Tibial nerve (tissue), 4 donors: ENCODE data around the gene NELL1. TPM values are rescaled to one million over a fixed set of nuclear protein-coding genes. Genes with fewer than 3 reads are reported as not detected.

Source experiments
- DNase-seq, 2 donors: peaks; one replicate each; pipeline ENCODE4 v3.0.0-alpha.2; 2019; ENCODE audit warnings: low spot score in 2 of 2
- H3K27ac ChIP-seq, 4 donors: fragments of 200-600 bp; sonication (generic) in 3 of 4; one replicate each; pipeline ENCODE4 v1.5.1; 2017 to 2019; ENCODE audit warnings: mild to moderate bottlenecking in 1 of 4
- H3K27me3 ChIP-seq, 2 donors: fragments of 200-600 bp; sonication (generic) in 1 of 2; one replicate each; pipeline versions ENCODE4 v1.5.1 to v1.6.0; 2017 to 2019
- H3K36me3 ChIP-seq, 3 donors: fragments of 200-600 bp; sonication (generic); one replicate each; pipeline ENCODE4 v1.5.1; 2018 to 2019
- H3K4me1 ChIP-seq, 4 donors: fragments of 200-600 bp; sonication (generic) in 3 of 4; one replicate each; pipeline ENCODE4 v1.5.1; 2017 to 2019
- H3K4me3 ChIP-seq, 4 donors: fragments of 200-600 bp; sonication (generic) in 3 of 4; one replicate each; pipeline ENCODE4 v1.5.1; 2017 to 2019; ENCODE audit warnings: mild to moderate bottlenecking in 1 of 4, moderate library complexity in 1 of 4
- H3K9me3 ChIP-seq, 4 donors: fragments of 200-600 bp; sonication (generic) in 3 of 4; one replicate each; pipeline ENCODE4 v1.5.1; 2017 to 2019
- EP300 ChIP-seq, 2 donors: sonication (generic); formaldehyde crosslinking; IDR thresholded peaks; one replicate each; pipeline ENCODE4 v1.6.1; 2017; ENCODE audit warnings: antibody characterized with exemption in 2 of 2, mild to moderate bottlenecking in 1 of 2
- POLR2A ChIP-seq, 2 donors: fragments of 450-650 bp; IDR thresholded peaks; one replicate each; pipeline ENCODE4 v1.6.1; 2017; ENCODE audit warnings: antibody characterized with exemption in 2 of 2, mild to moderate bottlenecking in 2 of 2, moderate library complexity in 2 of 2
- WGBS, 2 donors: methylation state at CpG; one replicate each; pipeline ENCODE4 v1.1.5; 2018; 5-methylcytosine and 5-hydroxymethylcytosine counted together
- total RNA-seq, 4 donors: library from RNA; depleted of rRNA; stranded (reverse); fragments of >200 nt; gene quantifications; one replicate each; pipeline ENCODE4 v1.1.0, GENCODE V29; 2016
- TF ChIP-seq, protein P1 (sequence below), 5 experiments: fragments of 200-600 bp in 3 of 5; fragments of 450-650 bp in 2 of 5; sonication (generic) in 3 of 5; IDR thresholded peaks; one replicate each; pipeline ENCODE4 v1.5.1; 2016 to 2019; ENCODE audit warnings: antibody characterized with exemption in 5 of 5, mild to moderate bottlenecking in 3 of 5, moderate library complexity in 2 of 5

NELL1 gene
- total RNA-seq, 4 donors from 2014 or later: not detected

DNA sequence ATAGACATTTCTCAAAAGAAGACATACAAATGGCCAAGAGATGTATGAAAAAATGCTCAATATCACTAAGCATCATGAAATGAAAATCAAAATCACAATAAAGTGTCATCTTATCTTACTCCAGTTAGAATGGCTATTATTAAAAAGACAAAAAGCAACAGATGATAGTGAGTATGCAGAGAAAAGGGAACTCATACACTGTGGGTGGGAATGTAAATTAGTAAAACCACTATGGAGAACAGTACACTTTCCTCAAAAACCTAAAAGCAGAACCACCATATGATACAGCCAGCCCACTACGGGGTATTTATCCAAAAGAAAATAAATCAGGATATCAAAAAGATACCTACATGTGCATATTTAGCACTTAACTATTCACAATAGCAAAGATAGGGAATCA, 823.5 kb downstream of the NELL1 start:
- Histone ChIP-seq H3K9me3 (peaks cover 0 to 15% (median 0%) of the 10 kb centered on the region in 4 donors), H3K27me3 (no peaks in the 10 kb centered on the region), H3K4me1 (no peaks in the 10 kb centered on the region), H3K36me3 (no peaks in the 10 kb centered on the region), H3K4me3 (no peak overlapping the region), H3K27ac (no peak overlapping the region)
- DNase-seq: no peak
- TF ChIP-seq POLR2A (IDR thresholded peaks at IDR 0.05): no peak
- TF ChIP-seq, protein P1, sequence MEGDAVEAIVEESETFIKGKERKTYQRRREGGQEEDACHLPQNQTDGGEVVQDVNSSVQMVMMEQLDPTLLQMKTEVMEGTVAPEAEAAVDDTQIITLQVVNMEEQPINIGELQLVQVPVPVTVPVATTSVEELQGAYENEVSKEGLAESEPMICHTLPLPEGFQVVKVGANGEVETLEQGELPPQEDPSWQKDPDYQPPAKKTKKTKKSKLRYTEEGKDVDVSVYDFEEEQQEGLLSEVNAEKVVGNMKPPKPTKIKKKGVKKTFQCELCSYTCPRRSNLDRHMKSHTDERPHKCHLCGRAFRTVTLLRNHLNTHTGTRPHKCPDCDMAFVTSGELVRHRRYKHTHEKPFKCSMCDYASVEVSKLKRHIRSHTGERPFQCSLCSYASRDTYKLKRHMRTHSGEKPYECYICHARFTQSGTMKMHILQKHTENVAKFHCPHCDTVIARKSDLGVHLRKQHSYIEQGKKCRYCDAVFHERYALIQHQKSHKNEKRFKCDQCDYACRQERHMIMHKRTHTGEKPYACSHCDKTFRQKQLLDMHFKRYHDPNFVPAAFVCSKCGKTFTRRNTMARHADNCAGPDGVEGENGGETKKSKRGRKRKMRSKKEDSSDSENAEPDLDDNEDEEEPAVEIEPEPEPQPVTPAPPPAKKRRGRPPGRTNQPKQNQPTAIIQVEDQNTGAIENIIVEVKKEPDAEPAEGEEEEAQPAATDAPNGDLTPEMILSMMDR (IDR thresholded peaks at IDR 0.05): no peak
- no peak for TF ChIP-seq EP300 (IDR thresholded peaks at IDR 0.05)
- WGBS, 2 donors: 71 to 86% methylated on average over 1 of the region's 1 CpG

DNA sequence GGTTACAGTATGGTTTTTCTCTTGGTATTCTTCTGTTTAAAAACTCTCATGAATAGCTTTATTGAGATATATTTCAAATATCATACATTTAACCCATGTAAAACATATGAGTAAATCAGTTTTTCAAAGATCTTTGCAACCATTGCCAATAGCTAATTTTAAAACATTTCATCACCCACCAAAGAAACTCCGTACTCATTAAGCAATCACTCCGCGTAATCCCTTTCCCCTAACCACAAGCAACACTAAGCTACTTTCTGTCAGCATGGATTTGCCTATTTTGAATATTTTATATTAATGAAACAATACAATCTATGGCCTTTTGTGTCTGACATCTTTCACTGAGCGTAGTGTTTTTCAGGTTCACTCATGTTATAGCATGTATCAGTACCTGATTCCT, 825.6 kb downstream of the NELL1 start:
- no peak for DNase-seq
- Histone ChIP-seq H3K9me3 (peaks cover 0 to 13% (median 0%) of the 10 kb centered on the region in 4 donors), H3K27ac (no peak overlapping the region), H3K27me3 (no peaks in the 10 kb centered on the region), H3K36me3 (no peaks in the 10 kb centered on the region), H3K4me3 (no peak overlapping the region), H3K4me1 (no peaks in the 10 kb centered on the region)
- 86 to 92% methylated on average over 4 of the region's 4 CpGs for WGBS, 2 donors
- TF ChIP-seq POLR2A (IDR thresholded peaks at IDR 0.05): no peak
- no peak for TF ChIP-seq EP300 (IDR thresholded peaks at IDR 0.05)
- TF ChIP-seq, protein P1 (IDR thresholded peaks at IDR 0.05): no peak

DNA sequence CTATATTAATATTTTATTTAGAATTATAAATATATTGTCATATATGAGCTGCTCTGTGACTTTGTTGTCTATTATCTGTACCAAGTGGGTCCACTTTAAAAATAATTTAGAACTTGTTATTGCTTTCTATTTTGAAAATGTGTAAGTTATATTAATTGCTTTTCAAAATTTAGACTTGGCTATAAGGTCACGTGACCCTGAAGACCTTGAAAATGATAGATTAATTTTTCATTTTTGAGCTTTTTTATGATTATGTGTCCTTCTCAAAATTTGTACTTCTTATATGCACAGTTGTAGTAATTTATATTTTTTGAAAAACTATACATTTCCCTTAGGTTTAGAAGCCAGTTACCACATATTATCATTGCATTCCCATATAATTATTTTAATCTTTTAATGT, 826.5 kb downstream of the NELL1 start:
- H3K36me3 ChIP-seq: no peaks in the 10 kb centered on the region
- peaks cover 0 to 6% (median 0%) of the 10 kb centered on the region in 4 donors for H3K9me3 ChIP-seq
- H3K4me1 ChIP-seq: no peaks in the 10 kb centered on the region
- no peak overlapping the region for H3K4me3 ChIP-seq
- 93 to 97% methylated on average over 1 of the region's 1 CpG for WGBS, 2 donors
- no peaks in the 10 kb centered on the region for H3K27me3 ChIP-seq
- no peak overlapping the region for H3K27ac ChIP-seq
- TF ChIP-seq POLR2A (IDR thresholded peaks at IDR 0.05): no peak
- TF ChIP-seq EP300 (IDR thresholded peaks at IDR 0.05): no peak
- TF ChIP-seq, protein P1 (IDR thresholded peaks at IDR 0.05): no peak
- no peak for DNase-seq

DNA sequence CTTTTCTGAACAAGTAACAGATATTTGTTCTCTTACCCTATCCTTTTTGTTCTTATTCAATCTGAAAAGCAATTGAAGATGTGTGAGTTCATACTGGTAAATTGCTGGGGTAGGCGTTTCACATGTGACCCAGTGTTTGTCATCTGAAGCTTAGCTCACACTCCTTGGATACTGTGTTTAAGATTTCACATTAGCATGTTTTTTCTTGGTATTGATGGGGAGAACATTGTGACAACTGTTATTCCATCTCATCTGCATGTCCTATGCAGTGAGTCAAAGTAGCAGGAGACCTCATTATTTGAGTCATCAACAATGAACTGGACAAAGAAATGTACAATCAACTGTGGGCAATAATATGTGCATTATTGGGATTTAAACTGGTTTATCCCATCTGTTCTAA, 831.9 kb downstream of the NELL1 start:
- no peak for DNase-seq
- Histone ChIP-seq H3K4me3 (no peak overlapping the region), H3K9me3 (no peaks in the 10 kb centered on the region), H3K27ac (no peak overlapping the region), H3K36me3 (no peaks in the 10 kb centered on the region), H3K27me3 (no peaks in the 10 kb centered on the region), H3K4me1 (no peaks in the 10 kb centered on the region)
- TF ChIP-seq POLR2A (IDR thresholded peaks at IDR 0.05): no peak
- TF ChIP-seq EP300 (IDR thresholded peaks at IDR 0.05): no peak
- TF ChIP-seq, protein P1 (IDR thresholded peaks at IDR 0.05): no peak
- whole genome bisulfite sequencing, 2 donors: 54 to 62% methylated on average over 1 of the region's 1 CpG

DNA sequence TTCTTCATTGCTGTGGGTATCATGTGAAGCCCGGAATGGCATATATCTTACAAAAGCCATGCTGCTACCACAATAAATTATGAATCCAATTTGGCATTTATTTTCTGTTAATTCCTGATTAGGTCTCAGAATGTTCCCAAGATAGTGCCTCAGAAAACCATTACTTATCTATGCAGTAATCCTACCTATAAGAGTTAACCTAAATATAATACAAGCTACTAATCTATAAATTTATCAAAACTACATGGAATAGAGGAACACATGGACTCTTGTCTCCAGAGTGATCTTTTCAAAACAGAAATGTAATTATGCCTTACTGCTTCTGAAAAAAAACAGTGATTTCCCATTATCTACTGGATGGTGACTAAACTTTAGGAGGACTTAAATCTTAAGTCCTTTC, 835.7 kb downstream of the NELL1 start:
- no peak for TF ChIP-seq EP300 (IDR thresholded peaks at IDR 0.05)
- TF ChIP-seq, protein P1 (IDR thresholded peaks at IDR 0.05): no peak
- no peak for TF ChIP-seq POLR2A (IDR thresholded peaks at IDR 0.05)

More for the DNA sequence above, 835.7 kb downstream of the NELL1 start:
- Histone ChIP-seq H3K27ac (no peak overlapping the region), H3K4me1 (no peaks in the 10 kb centered on the region), H3K4me3 (no peak overlapping the region), H3K27me3 (no peaks in the 10 kb centered on the region), H3K36me3 (no peaks in the 10 kb centered on the region), H3K9me3 (no peaks in the 10 kb centered on the region)
- WGBS, 2 donors: 89 to 91% methylated on average over 1 of the region's 1 CpG
- no peak for DNase-seq
